NCI-H1694 treated with DMSO at 0.1 percent for 48 hours (cell line): ENCODE results near the gene DGAT2.

Experiments used
- DNase-seq: peaks from one replicate; lab custom pipeline; 2025; lab: John Stamatoyannopoulos, UW

The DGAT2 gene

DNA sequence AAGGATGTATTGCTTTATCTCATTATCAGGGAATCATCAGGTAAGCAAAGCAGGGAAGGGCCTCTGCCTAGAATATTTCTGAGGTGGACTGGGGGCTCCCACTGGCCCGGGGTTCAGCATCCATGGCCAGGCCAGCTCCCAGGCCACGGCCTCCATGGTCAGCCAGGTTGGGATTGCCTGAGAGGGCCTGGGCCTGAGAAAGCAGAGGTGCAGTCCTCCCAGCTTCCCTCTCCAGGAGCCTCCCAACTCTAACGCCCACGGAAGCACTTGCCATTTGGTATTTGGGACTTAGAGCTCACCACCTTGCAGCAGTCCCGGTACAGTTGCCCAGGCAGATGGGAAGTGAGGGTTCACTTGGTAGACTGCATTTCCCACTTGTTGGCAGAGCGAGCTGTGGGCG, 12.7 kb downstream of the DGAT2 start:
- no peak for DNase-seq

DNA sequence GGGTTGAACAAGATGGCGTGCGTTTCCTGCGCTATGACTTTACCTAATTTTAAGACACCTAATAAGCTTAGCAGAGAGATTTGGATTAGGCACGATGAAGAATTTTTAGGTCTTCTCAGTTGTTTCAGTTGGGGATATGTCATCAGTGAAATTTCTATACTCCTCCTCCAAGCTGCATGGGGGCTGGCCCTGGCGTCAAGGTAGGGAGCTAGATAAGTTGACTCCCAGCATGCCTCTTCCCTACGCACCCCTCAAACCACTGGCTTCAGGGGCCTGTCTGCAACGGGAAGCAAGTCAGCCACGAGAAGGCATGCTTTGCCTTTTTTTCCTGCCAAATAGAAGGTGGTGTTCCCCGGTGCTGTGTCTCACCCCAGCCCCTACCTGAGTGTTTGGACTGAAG, 13.3 kb downstream of the DGAT2 start:
- no peak for DNase-seq

DNA sequence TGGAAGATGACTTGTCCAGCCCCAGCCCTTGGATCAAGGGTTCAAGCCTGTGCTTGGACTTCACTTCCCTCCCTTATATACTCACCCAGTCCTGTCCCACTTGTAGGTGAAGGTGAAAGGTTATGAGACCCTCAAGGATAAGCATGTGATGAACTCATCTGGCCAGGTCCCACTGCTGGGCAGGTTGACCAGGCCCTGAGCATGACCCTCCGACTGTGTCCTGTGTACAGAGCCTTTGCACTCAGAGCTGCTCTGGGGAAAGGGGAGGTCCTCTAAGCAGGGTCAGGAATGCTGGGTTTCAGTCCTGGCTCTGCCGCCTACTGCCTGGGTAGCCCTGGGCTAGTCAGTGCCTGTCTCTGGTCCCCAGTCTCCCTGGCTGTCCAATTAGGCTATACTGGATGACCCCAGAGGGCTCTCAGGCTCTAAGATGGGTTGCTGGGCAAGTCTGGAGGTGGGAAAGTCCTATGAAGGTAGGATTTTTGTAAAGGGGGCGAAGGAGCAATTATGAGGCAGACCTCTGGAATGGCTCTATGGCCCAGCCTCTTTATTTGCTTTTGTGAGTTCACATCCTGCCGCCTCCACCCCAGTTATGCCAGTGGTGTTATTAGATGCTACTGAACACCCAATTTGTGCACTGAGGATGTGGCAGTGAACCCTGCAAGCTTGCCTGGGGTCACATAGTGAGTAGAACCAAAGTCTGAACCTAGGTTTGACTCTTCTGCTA, 14.1 kb downstream of the DGAT2 start:
- no peak for DNase-seq

DNA sequence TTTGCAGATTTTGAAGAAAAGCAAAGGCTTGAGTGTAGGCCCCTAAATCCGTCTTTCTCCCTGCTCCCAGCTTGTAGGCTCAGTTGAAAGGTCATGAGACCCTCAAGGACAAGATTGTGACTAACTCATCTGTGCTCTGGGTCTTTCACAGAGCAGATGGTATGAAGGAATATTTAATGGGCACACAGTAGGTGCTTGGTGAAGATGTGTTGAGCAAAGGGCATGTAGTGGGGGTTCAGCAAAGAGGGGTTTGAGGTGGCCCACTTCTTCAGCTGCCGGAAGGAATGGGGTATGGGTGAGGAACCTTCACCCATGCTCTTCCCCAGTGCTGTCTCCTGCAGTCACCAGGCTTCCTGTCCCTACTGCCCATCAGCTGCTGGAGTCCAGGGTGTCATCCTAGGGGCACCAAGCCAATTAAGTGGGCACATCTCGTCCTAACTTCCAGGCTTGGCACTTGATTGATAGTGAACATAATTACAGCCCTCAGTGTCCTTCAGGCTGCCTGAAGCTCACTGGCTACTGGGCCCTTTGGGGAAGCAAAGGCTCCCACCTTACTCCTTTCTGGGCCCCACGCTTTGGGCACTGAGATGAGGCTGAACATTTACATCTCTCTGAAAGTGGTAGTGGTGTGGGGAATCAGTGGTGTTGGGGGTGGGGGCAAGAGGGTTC, 15.0 kb downstream of the DGAT2 start:
- no peak for DNase-seq

DNA sequence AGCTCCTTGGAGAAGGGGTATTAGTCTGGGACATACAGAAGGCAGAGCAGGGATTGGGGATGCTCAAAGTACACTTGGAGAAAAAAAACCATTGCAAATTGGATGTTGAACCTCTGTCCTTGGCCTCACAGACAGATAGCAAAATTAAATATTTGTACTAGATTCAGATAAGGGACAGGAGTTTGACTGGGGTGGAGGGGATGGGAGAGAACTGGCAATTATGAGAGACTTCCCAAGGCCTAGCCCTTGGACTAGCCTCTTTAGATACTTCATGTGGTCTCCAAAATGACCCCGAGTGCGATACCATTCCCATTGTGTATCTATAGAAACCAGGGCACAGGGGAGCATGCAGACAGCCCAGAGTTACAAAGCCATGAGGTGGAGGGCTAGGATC, 15.5 kb downstream of the DGAT2 start:
- DNase-seq = no peak

DNA sequence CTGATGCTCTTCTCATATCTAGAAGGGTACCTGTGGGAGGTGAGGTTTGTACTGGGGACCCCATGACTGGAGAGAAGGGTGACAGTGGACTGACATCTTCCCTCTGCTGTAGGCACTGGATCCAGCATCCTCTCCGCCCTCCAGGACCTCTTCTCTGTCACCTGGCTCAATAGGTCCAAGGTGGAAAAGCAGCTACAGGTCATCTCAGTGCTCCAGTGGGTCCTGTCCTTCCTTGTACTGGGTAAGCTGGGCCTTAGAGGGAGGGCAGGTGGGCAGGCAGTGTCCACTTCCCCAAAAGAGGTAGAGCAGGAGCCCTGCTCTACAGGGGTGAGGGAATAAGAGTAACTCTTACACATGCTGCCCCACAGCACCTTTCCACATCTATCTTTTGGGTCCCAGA, 15.9 kb downstream of the DGAT2 start:
- no peak for DNase-seq

- no peak for DNase-seq
These were observed 16.6 kb downstream of the DGAT2 start for GRCh38 chr11:75785187-75785586.

DNA sequence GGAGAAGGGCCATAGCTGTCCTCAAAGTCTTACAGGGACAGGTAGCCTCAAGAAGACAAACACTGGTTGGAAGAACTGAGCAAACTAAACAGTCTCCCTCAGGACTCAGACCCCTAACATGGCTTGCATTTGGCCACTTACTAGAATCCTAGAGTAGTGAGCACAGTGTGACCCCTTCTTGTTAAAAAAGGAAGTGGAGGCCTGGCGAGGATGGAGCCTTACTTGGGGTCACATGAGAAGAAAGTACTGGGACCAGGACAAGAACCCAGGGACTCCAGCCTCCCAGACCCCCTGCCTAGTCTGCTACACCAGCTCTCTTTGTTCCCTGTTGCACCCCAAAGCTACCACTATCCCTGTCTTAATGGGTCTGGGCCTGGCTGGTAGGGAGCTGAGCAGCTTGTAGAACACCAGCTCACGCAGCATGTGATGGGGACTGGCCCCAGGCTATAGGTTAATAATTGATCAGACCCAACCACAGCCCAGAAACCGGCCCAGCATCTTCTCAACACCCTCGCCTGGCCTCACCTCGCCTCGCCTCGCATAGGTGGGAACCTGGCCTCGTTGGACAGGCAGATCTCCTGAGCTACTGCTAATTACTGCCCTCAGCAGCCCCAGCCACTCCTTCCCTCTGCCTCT, 17.6 kb downstream of the DGAT2 start:
- DNase-seq = no peak

- DNase-seq = no peak
These were observed 20.9 kb downstream of the DGAT2 start for GRCh38 chr11:75789521-75789920.

GRCh38 chr11:75790986-75791385, 22.4 kb downstream of the DGAT2 start:
- no peak for DNase-seq

GRCh38 chr11:75792127-75792731, 23.7 kb downstream of the DGAT2 start:
- DNase-seq = no peak

DNA sequence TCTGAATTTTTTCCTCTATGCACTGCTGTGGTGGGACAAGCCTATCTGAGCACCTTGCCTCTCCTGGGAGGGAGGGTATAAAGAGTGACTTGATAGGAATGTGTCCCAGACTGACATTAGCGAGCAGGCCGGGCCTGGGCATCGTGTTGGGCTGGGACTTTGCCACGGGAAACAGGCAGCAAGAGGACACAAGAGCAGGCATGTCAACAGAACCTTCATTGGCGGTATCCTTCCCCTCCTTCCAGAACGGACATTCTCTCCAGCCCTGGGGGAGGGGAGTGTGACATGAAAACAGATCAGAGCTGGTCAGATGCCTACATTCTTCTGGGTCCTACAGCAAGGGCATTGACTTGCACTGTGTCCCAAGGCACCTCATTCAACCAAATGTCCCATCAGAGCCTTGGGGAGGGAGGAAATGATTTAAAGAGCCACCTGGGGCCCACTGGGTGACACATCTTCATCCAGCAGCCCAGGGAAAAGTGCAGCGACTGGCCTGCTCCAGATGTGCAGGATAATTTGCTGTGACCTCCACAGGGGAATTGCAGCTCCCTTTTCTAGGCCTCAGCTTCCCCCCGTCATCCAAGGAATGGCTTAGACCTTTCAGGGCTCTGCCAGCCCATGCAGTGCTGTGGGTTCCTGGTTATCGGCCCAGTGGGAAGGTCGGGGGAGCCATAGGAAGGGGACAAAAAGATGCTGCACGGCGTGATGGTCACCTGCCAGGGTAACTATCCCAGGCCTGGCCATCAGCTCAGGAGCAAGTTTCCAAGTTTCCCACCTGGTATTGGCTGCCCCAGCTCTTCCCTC, 24.6 kb downstream of the DGAT2 start:
- no peak for DNase-seq

- no peak for DNase-seq
These were observed 25.4 kb downstream of the DGAT2 start for GRCh38 chr11:75793966-75794365.

DNA sequence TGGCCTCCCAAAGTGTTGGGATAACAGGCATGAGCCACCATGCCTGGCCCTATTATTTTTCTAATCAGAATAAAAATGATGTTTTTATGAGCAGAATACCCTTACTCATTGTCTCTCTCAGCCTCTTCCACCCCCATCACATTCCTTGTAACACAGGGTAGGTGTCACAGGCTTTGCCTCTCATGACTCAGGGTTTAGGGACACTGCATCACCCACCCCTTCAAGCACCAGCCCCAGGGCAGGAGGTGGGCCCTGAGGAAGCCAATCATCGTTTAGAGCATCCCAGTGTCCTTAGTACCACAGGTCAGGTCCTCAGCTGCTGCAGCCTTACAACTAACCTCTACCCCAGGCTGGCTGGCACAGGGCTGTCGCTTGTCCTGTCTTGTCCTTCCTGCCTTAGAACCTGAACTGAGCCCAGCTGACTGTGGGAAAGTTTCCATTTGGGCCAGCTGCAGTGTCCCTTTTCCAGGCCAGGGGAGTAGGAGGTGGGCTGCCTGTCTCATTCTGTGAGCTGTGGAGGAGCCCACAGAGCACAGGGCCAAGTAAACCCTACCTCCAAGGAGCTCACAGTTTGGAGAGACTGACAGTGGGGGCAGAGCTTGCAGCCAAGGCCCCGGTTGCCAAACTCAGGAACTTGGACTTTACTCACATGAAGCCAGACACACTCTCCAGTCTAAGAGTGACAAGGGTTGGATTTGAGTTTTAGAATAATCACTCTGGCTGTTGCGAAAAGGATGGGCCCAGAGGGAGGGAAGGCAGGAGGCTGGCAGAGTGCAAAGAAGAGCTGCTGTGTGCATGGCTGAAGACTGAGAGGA, 26.9 kb downstream of the DGAT2 start:
- DNase-seq = no peak

GRCh38 chr11:75796091-75796435, 27.5 kb downstream of the DGAT2 start:
- no peak for DNase-seq

- no peak for DNase-seq
These were observed 28.5 kb downstream of the DGAT2 start for GRCh38 chr11:75797116-75797515.

DNA sequence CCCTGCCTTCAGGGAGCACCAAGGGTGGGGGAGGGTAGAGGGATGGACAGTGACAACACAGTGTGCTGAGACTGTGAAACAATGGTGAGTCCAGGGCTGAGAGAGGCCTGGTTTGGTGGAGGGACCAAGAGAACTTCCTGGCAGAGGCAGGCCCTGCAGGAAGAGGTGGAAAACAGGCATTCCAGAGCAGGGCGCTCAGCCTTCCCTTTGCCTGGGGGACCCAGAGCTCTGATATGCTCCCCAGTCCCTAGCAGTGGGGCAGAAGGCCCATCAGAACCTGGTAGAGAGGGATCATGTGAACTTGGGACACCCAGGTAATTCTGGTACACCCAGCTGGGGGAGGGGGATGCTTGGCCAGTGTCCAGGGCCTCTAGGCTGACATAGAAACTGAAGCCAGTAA, 29.2 kb downstream of the DGAT2 start:
- DNase-seq = no peak

- DNase-seq = no peak
These were observed 31.6 kb downstream of the DGAT2 start for GRCh38 chr11:75800136-75800675.

DNA sequence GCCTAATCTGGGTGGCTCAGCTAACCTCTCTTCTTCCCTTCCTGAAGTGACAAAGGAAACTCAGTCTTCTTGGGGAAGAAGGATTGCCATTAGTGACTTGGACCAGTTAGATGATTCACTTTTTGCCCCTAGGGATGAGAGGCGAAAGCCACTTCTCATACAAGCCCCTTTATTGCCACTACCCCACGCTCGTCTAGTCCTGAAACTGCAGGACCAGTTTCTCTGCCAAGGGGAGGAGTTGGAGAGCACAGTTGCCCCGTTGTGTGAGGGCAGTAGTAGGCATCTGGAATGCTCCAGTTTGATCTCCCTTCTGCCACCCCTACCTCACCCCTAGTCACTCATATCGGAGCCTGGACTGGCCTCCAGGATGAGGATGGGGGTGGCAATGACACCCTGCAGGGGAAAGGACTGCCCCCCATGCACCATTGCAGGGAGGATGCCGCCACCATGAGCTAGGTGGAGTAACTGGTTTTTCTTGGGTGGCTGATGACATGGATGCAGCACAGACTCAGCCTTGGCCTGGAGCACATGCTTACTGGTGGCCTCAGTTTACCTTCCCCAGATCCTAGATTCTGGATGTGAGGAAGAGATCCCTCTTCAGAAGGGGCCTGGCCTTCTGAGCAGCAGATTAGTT, 32.3 kb downstream of the DGAT2 start:
- DNase-seq = no peak

DNA sequence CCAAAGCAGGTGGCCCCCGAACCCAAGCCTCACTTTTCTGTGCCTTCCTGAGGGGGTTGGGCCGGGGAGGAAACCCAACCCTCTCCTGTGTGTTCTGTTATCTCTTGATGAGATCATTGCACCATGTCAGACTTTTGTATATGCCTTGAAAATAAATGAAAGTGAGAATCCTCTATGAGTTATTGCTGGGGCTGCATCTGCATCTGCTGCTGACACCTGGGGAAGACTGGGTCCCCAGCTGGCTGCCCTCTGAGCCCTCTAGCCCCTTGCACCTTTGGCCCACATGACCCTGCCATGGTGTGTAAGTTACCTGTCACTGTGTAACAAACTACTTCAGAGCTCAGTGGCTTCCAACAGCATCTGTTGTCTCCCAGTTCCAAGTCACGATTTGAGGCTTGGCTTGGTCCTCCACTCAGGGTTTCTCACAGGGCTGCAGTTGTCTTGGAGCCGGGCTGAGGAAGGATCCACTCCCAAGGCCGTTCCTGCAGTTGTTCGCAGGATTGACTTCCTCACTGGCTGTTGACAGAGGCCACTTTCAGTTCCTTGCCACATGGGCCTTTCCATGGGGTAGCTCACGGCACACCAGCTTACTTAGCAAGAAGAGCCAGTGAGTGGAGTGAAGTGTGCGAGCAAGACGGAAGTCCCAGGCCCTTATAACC, 32.9 kb downstream of the DGAT2 start:
- no peak for DNase-seq
